Cerebellar nuclear complex (tissue), 1 donor: Measurements from ENCODE around the gene SSB.
"Not testable (repeated sequence)": the region's sequence is repeated elsewhere in the genome, so short reads cannot be mapped to it uniquely, and the experiment has no call there.

Experiments used
- DNase-seq, 2 experiments: peaks; one replicate each; lab custom pipeline; 2025; lab: John Stamatoyannopoulos, UW

Gene SSB

GRCh38 chr2:169781249-169782013, 17.2 kb upstream of the SSB start:
- DNase-seq, result no peak

GRCh38 chr2:169782513-169782912, 16.2 kb upstream of the SSB start:
- no peak for DNase-seq

DNA sequence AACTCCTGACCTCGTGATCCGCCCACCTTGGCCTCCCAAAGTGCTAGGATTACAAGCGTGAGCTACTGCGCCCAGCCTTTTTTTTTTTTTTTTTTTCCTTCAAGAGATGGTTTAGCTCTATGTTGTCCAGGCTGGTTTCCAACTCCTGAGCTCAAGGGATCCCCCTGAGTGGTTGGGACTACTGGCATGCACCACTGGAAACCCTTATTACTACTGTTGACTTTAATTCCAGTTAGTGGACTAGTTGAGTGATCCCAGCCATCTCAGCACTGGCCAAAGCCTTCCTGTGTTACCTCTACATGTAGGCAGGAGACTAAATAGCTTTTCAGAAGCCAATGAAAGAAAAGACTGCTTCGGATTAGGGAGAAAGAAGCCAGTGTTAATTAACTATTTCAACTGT, 8.1 kb upstream of the SSB start:
- DNase-seq, result no peak

GRCh38 chr2:169795181-169795580, 3.5 kb upstream of the SSB start:
- DNase-seq, result no peak

GRCh38 chr2:169796441-169796840, 2.2 kb upstream of the SSB start:
- DNase-seq, result no peak

DNA sequence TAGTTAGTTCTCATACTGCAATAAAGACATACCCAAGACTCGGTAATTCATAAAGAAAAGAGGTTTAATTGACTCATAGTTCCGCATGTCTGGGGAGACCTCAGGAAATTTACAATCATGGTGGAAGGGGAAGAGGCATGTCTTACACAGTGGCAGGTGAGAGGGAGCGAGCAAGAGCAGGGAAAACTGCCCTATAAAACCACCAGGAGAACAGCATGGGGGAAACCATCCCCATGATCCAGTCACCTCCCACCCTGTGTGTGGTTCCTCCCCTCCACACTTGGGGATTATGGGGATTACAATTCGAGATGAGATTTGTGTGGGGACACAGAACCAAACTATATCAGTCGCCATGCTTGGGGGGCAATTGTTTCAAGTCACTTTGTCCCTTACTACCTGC, 1.1 kb upstream of the SSB start:
- DNase-seq, result no peak

GRCh38 chr2:169798397-169798717, 314 bp upstream of the SSB start:
- DNase-seq, result no peak

DNA sequence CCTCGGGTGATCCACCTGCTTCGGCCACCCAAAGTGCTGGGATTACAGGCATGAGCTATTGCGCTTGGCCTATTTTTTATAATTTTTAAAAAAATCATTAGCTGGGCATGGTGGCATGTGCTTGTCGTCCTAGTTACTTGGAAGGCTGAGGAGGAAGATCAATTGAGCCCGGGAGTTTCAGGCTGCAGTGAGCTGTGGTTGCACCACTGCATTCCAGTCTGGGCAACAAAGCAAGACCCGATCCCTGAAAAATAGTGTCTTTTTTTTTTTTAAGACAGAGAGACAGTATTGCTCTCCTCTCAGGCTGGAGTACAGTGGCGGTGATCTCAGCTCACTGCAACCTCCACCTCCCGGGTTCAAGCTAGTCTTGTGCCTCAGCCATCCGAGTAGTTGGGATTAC, 4.8 kb downstream of the SSB start:
- no peak for DNase-seq

DNA sequence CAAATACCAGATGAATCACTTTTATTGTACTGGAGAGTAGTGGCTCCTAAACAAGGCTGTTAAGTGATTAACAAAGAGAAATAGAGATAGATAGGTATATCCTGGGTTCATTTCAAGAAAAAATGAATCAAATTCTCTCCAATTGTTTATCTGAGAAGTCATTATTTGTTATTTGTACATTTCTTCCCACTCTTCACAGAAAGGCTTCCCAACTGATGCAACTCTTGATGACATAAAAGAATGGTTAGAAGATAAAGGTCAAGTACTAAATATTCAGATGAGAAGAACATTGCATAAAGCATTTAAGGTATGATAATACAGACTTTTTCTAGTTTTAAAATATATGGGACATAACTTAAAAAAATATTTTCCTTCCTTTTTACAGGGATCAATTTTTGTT, 7.9 kb downstream of the SSB start:
- no peak for DNase-seq

- no peak for DNase-seq
Measured at GRCh38 chr2:169808221-169808620, 9.6 kb downstream of the SSB start.

DNA sequence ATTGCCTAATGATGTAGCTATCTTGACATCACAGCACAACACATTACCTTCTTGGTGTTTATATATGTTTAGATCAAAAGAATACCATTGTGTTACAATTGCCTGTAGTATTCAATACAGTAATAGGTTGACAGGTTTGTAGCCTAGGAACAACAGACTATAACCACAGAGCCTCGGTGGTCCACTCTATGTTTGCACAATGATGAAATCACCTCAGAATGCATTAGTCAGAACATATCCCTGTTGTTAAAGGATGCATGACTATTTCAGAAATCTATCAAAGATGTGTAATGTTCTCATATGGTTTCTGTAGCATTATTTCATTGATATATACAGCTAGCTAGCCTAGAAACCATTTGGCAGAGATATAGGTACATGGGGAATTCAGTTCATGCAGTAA, 17.2 kb downstream of the SSB start:
- no peak for DNase-seq

GRCh38 chr2:169816961-169817360, 18.3 kb downstream of the SSB start:
- not testable (repeated sequence) for DNase-seq

DNA sequence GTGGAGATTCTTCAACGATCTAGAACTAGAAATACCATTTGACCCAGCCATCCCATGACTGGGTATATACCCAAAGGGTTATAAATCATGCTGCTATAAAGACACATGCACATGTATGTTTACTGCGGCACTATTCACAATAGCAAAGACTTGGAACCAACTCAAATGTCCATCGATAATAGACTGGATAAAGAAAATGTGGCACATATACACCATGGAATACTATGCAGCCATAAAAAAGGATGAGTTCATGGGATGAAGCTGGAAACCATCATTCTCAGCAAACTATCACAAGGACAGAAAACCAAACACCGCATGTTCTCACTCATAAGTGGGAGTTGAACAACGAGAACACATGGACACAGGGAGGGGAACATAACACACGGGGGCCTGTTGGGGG, 18.7 kb downstream of the SSB start:
- not testable (repeated sequence) for DNase-seq

DNA sequence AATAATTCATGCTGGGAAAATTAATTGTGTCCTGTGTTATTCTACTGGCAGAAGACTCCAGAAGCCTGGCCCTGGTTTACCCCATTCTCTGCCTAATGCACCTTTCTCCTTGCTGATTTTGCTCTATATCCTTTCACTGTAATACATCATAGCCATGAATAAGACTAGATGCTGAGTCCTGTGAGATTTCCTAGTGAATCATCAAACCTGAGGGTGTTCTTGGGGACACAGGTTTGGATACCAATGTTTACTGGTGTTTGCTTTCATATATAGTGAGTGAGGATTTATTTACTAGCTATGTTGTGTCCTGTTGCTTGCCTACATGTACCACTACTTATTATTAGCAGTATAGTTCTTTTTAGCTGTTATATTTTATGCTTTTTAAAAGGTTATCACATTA, 19.6 kb downstream of the SSB start:
- no peak for DNase-seq

DNA sequence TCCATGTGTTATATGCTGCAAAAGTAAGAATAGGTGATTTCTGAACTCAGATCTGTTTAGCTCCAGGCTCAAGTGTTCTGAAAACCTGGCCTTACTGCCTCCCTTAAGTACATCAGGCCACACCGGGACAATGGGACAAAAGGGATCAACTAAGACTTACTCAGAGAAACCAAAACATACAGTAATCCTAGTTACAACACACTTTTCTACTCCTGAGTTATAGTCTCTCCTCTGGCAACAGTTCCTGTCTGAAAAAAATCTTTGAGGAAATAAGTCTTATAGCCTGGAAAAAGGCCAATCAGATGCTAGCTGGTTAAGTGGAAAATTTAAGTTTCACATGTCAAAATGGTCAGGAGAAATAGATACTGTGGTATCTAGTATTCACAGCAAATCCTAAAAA, 20.4 kb downstream of the SSB start:
- DNase-seq, result no peak

DNA sequence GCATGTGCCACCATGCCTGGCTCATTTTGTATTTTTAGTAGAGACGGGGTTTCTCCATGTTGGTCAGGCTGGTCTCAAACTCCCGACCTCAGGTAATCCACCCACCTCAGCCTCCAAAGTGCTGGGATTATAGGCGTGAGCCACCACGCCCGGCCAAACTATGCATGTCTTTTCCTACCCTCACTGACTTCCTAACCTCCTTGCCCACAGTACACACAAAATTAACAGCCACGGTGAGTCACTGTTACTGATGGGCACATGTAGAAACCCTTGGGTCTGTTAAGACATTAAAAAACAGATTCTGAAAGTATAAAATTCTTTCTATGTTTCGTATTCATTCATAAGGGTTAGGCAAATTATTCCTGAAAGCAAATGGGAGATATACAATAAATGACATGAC, 21.4 kb downstream of the SSB start:
- DNase-seq, result not testable (repeated sequence)

DNA sequence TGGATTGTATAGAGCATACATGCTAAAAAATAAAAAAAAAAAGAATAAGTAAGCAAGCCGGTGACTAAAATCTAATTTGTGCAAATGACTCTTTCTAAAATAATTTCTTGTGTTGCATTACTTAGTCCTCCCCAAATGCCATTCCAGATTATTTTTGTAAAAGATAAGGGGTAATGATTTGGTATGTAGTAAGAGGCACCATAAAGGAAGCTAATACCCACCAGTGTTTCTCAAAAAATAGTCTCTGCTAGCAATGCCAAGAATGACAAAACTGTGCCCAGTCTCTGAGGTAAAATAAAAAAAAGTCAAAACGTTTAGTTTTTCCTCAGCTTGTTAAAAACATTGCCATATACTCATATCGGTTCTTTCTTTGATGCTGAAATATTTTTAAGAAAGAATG, 23.4 kb downstream of the SSB start:
- DNase-seq, result no peak

GRCh38 chr2:169822785-169823392, 24.2 kb downstream of the SSB start:
- DNase-seq, result no peak

GRCh38 chr2:169823996-169824372, 25.3 kb downstream of the SSB start:
- DNase-seq, result no peak

GRCh38 chr2:169824373-169825333, 26.0 kb downstream of the SSB start, which contains the start of gene METTL5:
METTL5 (minus strand) TSS chr2:169824905; CDS start chr2:169824597, 308 bp downstream.
- peak in 1 of 2 experiments; percentile 18 for DNase-seq

DNA sequence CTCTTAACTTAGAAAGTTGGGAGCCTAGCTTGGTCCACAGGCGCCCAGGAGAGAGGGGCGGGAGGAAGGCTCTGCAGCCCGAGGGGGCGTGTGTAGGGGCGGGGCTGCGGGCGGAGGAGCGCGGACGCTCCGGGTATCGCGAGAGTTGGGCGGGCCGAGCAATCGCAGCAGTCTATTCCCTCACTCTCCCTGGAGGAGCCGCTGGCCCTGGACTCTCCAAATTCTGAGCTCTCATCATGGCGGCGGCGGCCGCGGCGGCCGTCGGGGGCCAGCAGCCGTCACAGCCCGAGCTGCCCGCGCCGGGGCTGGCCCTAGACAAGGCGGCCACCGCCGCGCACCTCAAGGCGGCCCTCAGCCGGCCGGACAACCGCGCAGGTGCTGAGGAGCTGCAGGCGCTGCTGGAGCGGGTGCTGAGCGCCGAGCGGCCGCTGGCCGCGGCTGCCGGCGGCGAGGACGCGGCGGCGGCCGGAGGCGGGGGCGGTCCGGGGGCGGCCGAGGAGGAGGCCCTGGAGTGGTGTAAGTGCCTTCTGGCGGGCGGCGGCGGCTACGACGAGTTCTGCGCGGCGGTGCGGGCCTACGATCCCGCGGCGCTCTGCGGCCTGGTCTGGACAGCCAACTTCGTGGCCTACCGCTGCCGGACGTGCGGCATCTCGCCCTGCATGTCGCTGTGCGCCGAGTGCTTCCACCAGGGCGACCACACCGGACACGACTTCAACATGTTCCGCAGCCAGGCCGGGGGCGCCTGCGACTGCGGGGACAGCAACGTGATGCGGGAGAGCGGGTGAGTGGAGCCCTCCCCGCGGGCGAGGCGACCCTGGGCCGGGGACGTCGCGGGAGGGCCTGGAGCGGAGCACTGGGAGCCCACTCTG, 28.8 kb downstream of the SSB start, which contains the start of gene UBR3:
UBR3 (plus strand) TSS at position 183 of the 869 bp plus-strand sequence; CDS start at position 237, 54 bp downstream.
- DNase-seq, result peak; percentile 22 to 63
